ENCODE results near the gene ZSCAN30. TPM values are rescaled to one million over a fixed set of nuclear protein-coding genes. Genes with fewer than 3 reads are reported as not detected.

The ZSCAN30 gene
- total RNA-seq, 1 donor from 2014 or later, result 18.9 TPM

DNA sequence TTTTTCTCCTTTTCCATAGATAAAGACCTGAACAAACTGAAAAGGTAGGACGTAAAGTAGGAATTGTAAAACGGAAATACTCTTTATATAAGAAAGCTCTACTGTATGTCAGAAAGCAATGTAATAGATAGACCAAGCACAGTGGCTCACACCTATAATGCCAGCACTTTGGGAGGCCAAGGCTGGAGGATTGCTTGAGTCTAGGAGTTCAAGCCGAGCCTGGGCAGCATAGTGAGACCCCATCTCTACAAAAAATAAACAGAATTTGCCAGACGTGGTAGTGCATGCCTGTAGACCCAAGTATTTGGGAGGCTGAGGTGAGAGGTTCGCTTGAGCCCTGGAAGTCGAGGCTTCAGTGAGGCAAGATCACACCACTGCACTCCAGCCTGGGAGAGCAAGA lies 41.6 kb downstream of the ZSCAN30 start:
- intact Hi-C loops (cut with DNase I), result no loop called here
- H3K36me3 ChIP-seq, result peaks cover 62% of the 10 kb centered on the region

DNA sequence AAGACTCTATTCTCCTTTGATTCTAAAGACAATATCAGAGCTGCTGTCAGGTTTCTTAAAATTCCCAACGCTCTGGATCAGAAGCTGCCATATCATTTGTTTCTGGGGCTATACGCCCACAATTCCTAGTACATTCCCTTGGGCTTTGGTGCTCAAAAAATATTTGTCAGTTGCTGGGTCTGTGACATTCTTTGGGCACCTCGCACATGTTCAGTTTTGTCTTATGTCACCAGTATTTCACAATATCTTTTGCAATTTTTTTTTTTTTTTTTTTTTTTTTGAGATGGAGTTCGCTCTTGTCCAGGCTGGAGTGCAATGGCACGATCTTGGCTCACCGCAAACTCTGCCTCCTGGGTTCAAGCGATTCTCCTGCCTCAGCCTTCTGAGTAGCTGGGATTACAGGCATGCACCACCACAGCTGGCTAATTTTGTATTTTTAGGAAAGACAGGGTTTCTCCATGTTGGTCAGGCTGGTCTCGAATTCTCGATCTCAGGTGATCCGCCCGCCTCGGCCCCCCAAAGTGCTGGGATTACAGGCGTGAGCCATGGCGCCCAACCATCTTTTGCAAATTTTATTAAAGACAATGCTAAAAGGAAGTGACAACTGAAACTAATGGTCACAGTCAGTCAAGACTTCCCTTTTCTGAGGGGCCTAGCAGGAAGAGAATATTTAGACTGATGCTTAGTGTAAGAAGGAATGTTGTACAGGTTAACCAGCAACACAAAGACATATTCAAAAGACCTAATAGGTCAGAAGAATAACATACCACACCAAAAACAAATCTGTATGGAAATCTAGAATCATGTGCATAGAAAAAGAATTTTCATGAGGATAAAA lies 42.4 kb downstream of the ZSCAN30 start:
- intact Hi-C loops (cut with DNase I), result no loop called here
- TF ChIP-seq, protein P1, sequence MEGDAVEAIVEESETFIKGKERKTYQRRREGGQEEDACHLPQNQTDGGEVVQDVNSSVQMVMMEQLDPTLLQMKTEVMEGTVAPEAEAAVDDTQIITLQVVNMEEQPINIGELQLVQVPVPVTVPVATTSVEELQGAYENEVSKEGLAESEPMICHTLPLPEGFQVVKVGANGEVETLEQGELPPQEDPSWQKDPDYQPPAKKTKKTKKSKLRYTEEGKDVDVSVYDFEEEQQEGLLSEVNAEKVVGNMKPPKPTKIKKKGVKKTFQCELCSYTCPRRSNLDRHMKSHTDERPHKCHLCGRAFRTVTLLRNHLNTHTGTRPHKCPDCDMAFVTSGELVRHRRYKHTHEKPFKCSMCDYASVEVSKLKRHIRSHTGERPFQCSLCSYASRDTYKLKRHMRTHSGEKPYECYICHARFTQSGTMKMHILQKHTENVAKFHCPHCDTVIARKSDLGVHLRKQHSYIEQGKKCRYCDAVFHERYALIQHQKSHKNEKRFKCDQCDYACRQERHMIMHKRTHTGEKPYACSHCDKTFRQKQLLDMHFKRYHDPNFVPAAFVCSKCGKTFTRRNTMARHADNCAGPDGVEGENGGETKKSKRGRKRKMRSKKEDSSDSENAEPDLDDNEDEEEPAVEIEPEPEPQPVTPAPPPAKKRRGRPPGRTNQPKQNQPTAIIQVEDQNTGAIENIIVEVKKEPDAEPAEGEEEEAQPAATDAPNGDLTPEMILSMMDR (IDR thresholded peaks at IDR 0.05), result no peak
- Histone ChIP-seq H3K27ac (no peak overlapping the region), H3K27me3 (no peaks in the 10 kb centered on the region), H3K4me3 (no peak overlapping the region), H3K9me3 (no peaks in the 10 kb centered on the region), H3K4me1 (no peaks in the 10 kb centered on the region), H3K36me3 (peaks cover 70% of the 10 kb centered on the region)
- DNase-seq, result no peak
- peak; percentile 28 for ATAC-seq

More for the DNA sequence above, 41.6 kb downstream of the ZSCAN30 start:
- Histone ChIP-seq H3K9me3 (no peaks in the 10 kb centered on the region), H3K27ac (no peak overlapping the region), H3K27me3 (no peaks in the 10 kb centered on the region), H3K4me1 (no peaks in the 10 kb centered on the region), H3K4me3 (no peak overlapping the region)
- DNase-seq, result no peak
- ATAC-seq, result no peak
- TF ChIP-seq, protein P1 (IDR thresholded peaks at IDR 0.05), result no peak

DNA sequence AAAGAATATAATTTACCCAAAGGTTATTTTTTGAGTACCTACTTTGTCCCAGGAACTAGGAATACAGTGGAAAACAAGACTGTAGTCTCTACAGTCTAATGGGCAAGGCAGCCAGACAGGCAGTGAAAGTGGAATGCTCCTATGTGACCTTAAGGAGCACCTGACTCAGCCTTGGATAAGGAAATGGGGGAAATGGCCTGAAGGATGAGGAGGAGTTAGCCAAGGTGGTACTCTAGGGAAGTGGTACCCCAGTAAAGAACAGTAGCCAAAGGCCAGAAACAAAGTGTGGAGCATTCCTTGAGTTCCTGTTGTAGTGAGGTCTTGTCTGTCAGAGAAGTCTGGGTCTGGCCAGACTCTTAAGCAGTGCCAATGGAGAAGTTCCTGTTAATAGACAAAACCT lies 43.2 kb downstream of the ZSCAN30 start:
- TF ChIP-seq, protein P1 (IDR thresholded peaks at IDR 0.05), result no peak
- no peaks in the 10 kb centered on the region for H3K27me3 ChIP-seq
- H3K27ac ChIP-seq, result no peak overlapping the region
- DNase-seq, result no peak
- peaks cover 73% of the 10 kb centered on the region for H3K36me3 ChIP-seq
- no peak overlapping the region for H3K4me3 ChIP-seq
- peaks cover 3% of the 10 kb centered on the region for H3K4me1 ChIP-seq
- ATAC-seq, result no peak
- intact Hi-C loops (cut with DNase I), result no loop called here
- no peaks in the 10 kb centered on the region for H3K9me3 ChIP-seq

DNA sequence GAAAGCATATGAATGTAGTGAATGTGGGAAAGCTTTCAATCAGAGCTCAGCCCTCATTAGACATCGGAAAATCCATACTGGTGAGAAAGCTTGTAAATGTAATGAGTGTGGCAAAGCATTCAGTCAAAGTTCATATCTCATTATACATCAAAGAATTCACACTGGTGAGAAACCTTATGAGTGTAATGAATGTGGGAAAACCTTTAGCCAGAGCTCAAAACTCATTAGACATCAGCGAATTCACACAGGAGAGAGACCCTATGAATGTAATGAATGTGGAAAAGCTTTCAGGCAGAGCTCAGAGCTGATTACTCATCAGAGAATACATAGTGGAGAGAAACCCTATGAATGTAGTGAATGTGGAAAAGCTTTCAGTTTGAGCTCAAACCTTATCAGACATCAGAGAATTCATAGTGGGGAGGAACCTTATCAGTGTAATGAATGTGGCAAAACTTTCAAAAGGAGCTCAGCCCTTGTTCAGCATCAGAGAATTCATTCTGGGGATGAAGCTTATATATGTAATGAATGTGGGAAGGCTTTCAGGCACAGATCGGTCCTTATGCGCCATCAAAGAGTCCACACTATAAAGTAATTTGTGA lies 44.2 kb downstream of the ZSCAN30 start:
- TF ChIP-seq, protein P1 (IDR thresholded peaks at IDR 0.05), result no peak
- Histone ChIP-seq H3K9me3 (no peaks in the 10 kb centered on the region), H3K27ac (no peak overlapping the region), H3K4me3 (no peak overlapping the region), H3K4me1 (peaks cover 6% of the 10 kb centered on the region), H3K36me3 (peaks cover 68% of the 10 kb centered on the region), H3K27me3 (no peaks in the 10 kb centered on the region)
- DNase-seq, result no peak
- no peak for ATAC-seq
- intact Hi-C loops (cut with DNase I), result no loop called here

DNA sequence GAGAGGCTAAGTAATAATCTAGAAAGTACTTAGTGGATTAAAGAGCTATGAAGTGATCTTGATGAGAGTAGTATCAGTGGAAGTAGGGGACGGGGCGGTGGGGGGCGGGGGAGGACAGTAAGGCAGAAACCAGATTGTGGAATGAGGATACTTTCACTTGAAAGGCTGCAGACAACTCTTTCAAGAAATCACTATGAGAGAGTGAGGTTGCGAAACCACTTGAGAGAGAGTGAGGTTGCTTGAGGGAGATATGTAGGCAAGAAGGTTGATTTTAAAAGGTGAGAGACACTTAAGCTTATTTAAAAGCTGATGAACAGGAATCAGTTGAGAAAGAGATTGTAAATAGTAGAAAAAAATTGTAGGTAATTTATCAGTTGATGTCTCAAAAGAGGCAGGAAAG lies 45.4 kb downstream of the ZSCAN30 start:
- Histone ChIP-seq H3K27me3 (no peaks in the 10 kb centered on the region), H3K36me3 (peaks cover 58% of the 10 kb centered on the region), H3K4me3 (no peak overlapping the region), H3K9me3 (no peaks in the 10 kb centered on the region), H3K4me1 (peaks cover 6% of the 10 kb centered on the region), H3K27ac (no peak overlapping the region)
- TF ChIP-seq, protein P1 (IDR thresholded peaks at IDR 0.05), result no peak
- no peak for DNase-seq
- no peak for ATAC-seq
- intact Hi-C loops (cut with DNase I), result no loop called here
